Activated CD4-positive, alpha-beta memory T cell treated with anti-CD3 and anti-CD28 coated beads, Interleukin-2, amount 10 ng/mL, durations not matched to agents 7 days and 5 days (primary cell): ENCODE data around the gene NPS. TPM values are rescaled to one million over a fixed set of nuclear protein-coding genes. Genes with fewer than 3 reads are reported as not detected.

Source experiments
- CTCF ChIA-PET: fragments of 350-600 bp; sonication (Branson Sonifier 250); formaldehyde crosslinking; loops from one replicate; lab custom pipeline; 2021; ENCODE audit warnings: antibody characterized with exemption, inconsistent platforms; lab: Charles Lee
- POLR2A ChIA-PET: fragments of 350-600 bp; sonication (Branson Sonifier 250); formaldehyde crosslinking; loops from one replicate; lab custom pipeline; 2021; ENCODE audit warnings: antibody characterized with exemption; lab: Charles Lee
- DNase-seq: peaks from one replicate; pipeline ENCODE4 v3.0.0-alpha.2; 2020
- H3K27ac Mint-ChIP-seq: one replicate; pipeline ENCODE4 v1.8.0; 2021; ENCODE audit warnings: mild to moderate bottlenecking, mixed read lengths
- H3K27me3 Mint-ChIP-seq: one replicate; pipeline ENCODE4 v1.8.0; 2021; ENCODE audit warnings: mixed read lengths
- H3K36me3 Mint-ChIP-seq: one replicate; pipeline ENCODE4 v1.8.0; 2021; ENCODE audit warnings: low read depth, mixed read lengths
- H3K4me1 Mint-ChIP-seq: one replicate; pipeline ENCODE4 v1.8.0; 2021; ENCODE audit warnings: mixed read lengths
- H3K4me3 Mint-ChIP-seq: one replicate; pipeline ENCODE4 v1.8.0; 2021; ENCODE audit warnings: mild to moderate bottlenecking, mixed read lengths
- H3K9me3 Mint-ChIP-seq: one replicate; pipeline ENCODE4 v1.8.0; 2021; ENCODE audit warnings: mixed read lengths
- total RNA-seq, 2 experiments: library from RNA; stranded (reverse); gene quantifications; one replicate each; pipeline ENCODE4 v1.2.3, GENCODE V29; 2021

Gene NPS
- total RNA-seq, 2 experiments from 2014 or later: not detected

- ChIA-PET CTCF (no interaction called here), POLR2A (no interaction called here)
- no peak for DNase-seq
- H3K36me3 Mint-ChIP-seq: no peaks in the 10 kb centered on the region
- no peak overlapping the region for H3K27ac Mint-ChIP-seq
- peaks cover 2% of the 10 kb centered on the region for H3K9me3 Mint-ChIP-seq
- H3K27me3 Mint-ChIP-seq: no peaks in the 10 kb centered on the region
- no peak overlapping the region for H3K4me3 Mint-ChIP-seq
- no peaks in the 10 kb centered on the region for H3K4me1 Mint-ChIP-seq
These were observed 14.6 kb upstream of the NPS start for GRCh38 chr10:127534496-127534895.

GRCh38 chr10:127535802-127536515 lies 13.2 kb upstream of the NPS start:
- H3K4me1 Mint-ChIP-seq: no peaks in the 10 kb centered on the region
- POLR2A ChIA-PET: no interaction called here
- H3K27me3 Mint-ChIP-seq: no peaks in the 10 kb centered on the region
- DNase-seq: no peak
- no peaks in the 10 kb centered on the region for H3K36me3 Mint-ChIP-seq
- CTCF ChIA-PET: no interaction called here
- no peak overlapping the region for H3K4me3 Mint-ChIP-seq
- no peak overlapping the region for H3K27ac Mint-ChIP-seq
- H3K9me3 Mint-ChIP-seq: peaks cover 2% of the 10 kb centered on the region

DNA sequence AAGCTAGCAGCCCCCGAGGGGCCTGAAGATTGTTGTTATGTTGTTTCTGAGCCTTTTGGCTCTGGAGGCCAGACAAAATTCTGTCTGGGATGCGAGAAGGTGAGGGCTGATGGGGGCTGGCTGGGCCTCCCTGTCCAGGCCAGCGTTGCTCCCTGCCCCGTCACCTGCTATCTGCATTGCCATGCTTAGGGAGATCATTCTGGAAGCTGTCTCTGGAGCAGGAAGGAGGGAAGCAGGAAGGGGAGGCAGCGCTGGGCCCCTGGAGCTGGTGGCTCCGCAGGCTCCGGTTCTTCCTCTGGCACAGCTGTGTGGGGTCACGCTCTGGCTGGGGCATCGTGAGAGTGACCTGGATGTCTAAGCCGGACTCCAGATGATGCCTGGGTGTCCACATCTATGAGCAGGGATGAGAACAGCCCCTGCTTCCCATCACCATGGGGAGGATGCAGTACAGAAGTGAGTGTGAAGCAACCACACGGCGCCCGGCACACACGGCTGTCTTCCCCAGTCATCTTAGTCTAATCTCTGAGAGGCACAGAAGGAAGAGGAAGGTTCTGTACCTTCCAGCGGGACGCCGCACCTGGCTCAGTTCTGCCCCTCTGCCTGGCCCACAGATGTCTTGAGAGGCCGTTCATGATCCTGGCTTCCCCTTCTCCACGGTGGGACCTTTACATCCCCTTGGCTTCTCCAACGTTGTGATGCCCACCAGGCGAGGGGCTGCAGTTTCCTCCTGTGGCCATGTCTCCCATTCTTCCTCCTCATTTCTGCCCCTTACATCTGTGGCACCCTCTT lies 11.9 kb upstream of the NPS start:
- Mint-ChIP-seq H3K27me3 (no peaks in the 10 kb centered on the region), H3K4me3 (no peak overlapping the region), H3K27ac (no peak overlapping the region), H3K4me1 (no peaks in the 10 kb centered on the region), H3K36me3 (no peaks in the 10 kb centered on the region), H3K9me3 (no peaks in the 10 kb centered on the region)
- ChIA-PET POLR2A (no interaction called here), CTCF (no interaction called here)
- DNase-seq: no peak

GRCh38 chr10:127537924-127538323 lies 11.2 kb upstream of the NPS start:
- POLR2A ChIA-PET: no interaction called here
- H3K27ac Mint-ChIP-seq: no peak overlapping the region
- H3K4me1 Mint-ChIP-seq: no peaks in the 10 kb centered on the region
- no peak for DNase-seq
- no peaks in the 10 kb centered on the region for H3K36me3 Mint-ChIP-seq
- CTCF ChIA-PET: no interaction called here
- H3K27me3 Mint-ChIP-seq: no peaks in the 10 kb centered on the region
- H3K9me3 Mint-ChIP-seq: no peaks in the 10 kb centered on the region
- H3K4me3 Mint-ChIP-seq: no peak overlapping the region

DNA sequence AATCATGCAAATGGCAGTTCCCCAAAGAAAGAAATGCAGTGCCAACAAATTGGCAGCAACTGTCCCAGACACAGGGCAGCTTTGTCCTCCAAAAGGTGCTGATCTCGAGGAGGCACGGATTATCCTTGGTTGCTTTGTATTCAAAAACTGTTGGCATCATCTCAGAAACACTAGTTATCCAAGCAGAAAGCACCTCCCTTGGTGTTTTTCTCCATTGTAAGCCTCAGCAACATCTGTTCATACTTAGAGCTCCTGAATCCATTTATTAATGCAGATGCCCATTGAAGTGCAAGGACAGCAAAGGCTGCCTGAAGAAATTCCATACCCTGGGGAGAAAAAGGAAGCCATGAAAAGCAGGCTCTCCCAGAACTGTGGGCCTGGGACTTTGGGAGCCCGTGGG lies 1.1 kb upstream of the NPS start:
- Mint-ChIP-seq H3K27me3 (no peaks in the 10 kb centered on the region), H3K9me3 (peaks cover 2% of the 10 kb centered on the region), H3K27ac (no peak overlapping the region), H3K4me3 (no peak overlapping the region), H3K36me3 (no peaks in the 10 kb centered on the region), H3K4me1 (no peaks in the 10 kb centered on the region)
- DNase-seq: no peak
- POLR2A ChIA-PET: no interaction called here
- CTCF ChIA-PET: no interaction called here

GRCh38 chr10:127550861-127551260 lies 1.8 kb downstream of the NPS start:
- Mint-ChIP-seq H3K36me3 (no peaks in the 10 kb centered on the region), H3K4me1 (no peaks in the 10 kb centered on the region), H3K27ac (no peak overlapping the region), H3K4me3 (no peak overlapping the region), H3K27me3 (no peaks in the 10 kb centered on the region), H3K9me3 (peaks cover 2% of the 10 kb centered on the region)
- ChIA-PET CTCF (no interaction called here), POLR2A (no interaction called here)
- no peak for DNase-seq

- POLR2A ChIA-PET: no interaction called here
- no peak for DNase-seq
- no peak overlapping the region for H3K27ac Mint-ChIP-seq
- H3K4me3 Mint-ChIP-seq: no peak overlapping the region
- CTCF ChIA-PET: no interaction called here
- no peaks in the 10 kb centered on the region for H3K27me3 Mint-ChIP-seq
- no peaks in the 10 kb centered on the region for H3K9me3 Mint-ChIP-seq
- H3K4me1 Mint-ChIP-seq: no peaks in the 10 kb centered on the region
- no peaks in the 10 kb centered on the region for H3K36me3 Mint-ChIP-seq
These were observed 3.3 kb downstream of the NPS start for GRCh38 chr10:127552446-127552845.

DNA sequence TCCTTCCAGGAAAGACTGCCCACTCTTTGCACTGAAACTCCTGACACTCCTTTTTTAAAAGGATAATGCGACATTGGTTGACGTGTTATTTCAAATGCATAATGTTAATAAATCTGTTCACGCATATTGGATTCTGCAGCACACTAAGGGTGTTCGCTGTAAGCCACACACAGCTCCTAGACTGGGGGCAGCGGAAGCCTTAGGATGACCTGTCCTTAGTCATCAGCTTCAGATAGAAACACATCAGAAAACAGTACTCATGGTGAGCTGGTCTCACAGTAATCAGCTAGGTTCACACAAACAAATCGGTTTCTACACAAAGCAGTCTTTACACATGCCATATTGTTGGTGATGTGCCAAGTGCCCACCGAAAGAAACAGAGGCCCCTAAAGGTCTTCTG lies 4.3 kb downstream of the NPS start:
- POLR2A ChIA-PET: no interaction called here

GRCh38 chr10:127556916-127557315 lies 7.8 kb downstream of the NPS start:
- ChIA-PET POLR2A (no interaction called here), CTCF (no interaction called here)
- H3K27me3 Mint-ChIP-seq: no peaks in the 10 kb centered on the region
- no peaks in the 10 kb centered on the region for H3K4me1 Mint-ChIP-seq
- no peak overlapping the region for H3K4me3 Mint-ChIP-seq
- peaks cover 4% of the 10 kb centered on the region for H3K9me3 Mint-ChIP-seq
- no peak overlapping the region for H3K27ac Mint-ChIP-seq
- H3K36me3 Mint-ChIP-seq: no peaks in the 10 kb centered on the region
- DNase-seq: no peak

More for the DNA sequence above, 4.3 kb downstream of the NPS start:
- no peak for DNase-seq
- no peak overlapping the region for H3K27ac Mint-ChIP-seq
- H3K4me3 Mint-ChIP-seq: no peak overlapping the region
- CTCF ChIA-PET: no interaction called here
- H3K27me3 Mint-ChIP-seq: no peaks in the 10 kb centered on the region
- H3K9me3 Mint-ChIP-seq: no peaks in the 10 kb centered on the region
- H3K4me1 Mint-ChIP-seq: no peaks in the 10 kb centered on the region
- no peaks in the 10 kb centered on the region for H3K36me3 Mint-ChIP-seq

DNA sequence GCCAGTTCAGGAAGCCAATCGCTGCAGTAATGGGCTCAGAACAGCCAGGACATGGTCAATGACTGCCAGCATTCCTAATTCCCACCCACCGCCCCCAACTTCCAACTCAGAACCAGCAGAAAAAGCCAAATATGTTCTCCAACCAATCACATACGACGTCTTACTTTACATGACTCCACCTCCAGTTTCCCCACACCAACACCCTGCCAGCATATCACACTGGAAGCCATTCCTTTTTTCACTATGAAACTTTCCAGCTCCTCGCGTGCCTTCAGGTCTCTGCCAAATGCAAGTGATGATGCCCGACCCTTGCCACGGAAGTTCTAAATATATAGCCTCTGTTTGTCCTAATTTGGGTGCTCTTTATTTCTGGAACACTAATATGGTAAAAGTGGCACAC lies 12.5 kb downstream of the NPS start:
- Mint-ChIP-seq H3K27ac (no peak overlapping the region), H3K4me1 (no peaks in the 10 kb centered on the region), H3K9me3 (peaks cover 4% of the 10 kb centered on the region), H3K4me3 (no peak overlapping the region), H3K27me3 (no peaks in the 10 kb centered on the region), H3K36me3 (no peaks in the 10 kb centered on the region)
- ChIA-PET CTCF (no interaction called here), POLR2A (no interaction called here)
- DNase-seq: no peak

DNA sequence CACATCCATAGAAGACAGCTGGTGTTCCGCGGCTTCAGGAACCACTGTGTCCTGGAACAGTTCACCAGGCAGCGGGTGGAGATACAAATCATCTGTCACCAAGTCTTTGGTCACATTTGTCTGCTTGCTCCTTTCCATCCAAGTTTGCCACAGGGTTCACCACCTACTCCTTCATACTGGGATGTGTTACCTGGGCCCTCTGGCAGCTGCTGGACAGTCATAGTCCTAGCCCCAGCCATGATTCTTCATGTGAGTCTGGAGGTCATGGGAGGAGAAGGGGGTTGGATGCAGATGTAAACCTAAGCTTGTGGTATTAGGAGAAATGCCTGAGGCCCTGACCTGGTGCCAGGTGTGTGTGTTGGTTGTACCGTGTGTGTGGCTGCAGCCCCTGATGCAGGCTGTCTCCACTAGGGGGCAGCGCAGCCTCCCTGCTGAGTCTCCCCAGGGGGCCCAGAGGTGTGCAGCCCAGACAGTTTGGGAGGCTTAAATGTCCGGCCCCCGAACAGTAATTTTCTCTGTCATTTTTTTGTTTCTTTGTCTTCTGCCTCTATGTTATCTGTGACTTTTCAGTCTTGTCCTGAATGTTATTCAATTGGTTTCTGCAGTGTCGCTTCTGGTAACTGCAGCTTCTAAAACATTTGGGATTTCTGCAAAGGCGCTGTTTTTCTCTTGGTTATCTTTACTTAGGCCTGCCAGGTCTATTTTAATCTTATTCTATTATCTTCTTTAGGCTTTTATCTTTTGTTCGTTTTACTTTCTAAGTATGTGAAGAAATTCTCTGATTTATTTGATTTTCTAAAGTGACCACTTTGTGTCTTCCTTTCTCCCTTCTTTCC lies 14.8 kb downstream of the NPS start:
- Mint-ChIP-seq H3K9me3 (peaks cover 4% of the 10 kb centered on the region), H3K4me3 (no peak overlapping the region), H3K36me3 (no peaks in the 10 kb centered on the region), H3K27ac (no peak overlapping the region), H3K27me3 (no peaks in the 10 kb centered on the region), H3K4me1 (no peaks in the 10 kb centered on the region)
- POLR2A ChIA-PET: no interaction called here
- peak; percentile 22 for DNase-seq
- CTCF ChIA-PET: interaction anchor here (2.0 kb wide), 1 partner anchor 290 kb away, joined by 8 read pairs; no protein-coding TSS in a partner anchor

- POLR2A ChIA-PET: no interaction called here
- H3K4me3 Mint-ChIP-seq: no peak overlapping the region
- H3K27ac Mint-ChIP-seq: no peak overlapping the region
- no peaks in the 10 kb centered on the region for H3K4me1 Mint-ChIP-seq
- no peaks in the 10 kb centered on the region for H3K27me3 Mint-ChIP-seq
- H3K36me3 Mint-ChIP-seq: no peaks in the 10 kb centered on the region
- DNase-seq: no peak
- CTCF ChIA-PET: interaction anchor here (1.3 to 2.0 kb wide), 2 partner anchors 15 to 289 kb away, joined by 3 to 8 read pairs; no protein-coding TSS in a partner anchor
- peaks cover 1% of the 10 kb centered on the region for H3K9me3 Mint-ChIP-seq
These were observed 15.5 kb downstream of the NPS start for GRCh38 chr10:127564644-127565043.

DNA sequence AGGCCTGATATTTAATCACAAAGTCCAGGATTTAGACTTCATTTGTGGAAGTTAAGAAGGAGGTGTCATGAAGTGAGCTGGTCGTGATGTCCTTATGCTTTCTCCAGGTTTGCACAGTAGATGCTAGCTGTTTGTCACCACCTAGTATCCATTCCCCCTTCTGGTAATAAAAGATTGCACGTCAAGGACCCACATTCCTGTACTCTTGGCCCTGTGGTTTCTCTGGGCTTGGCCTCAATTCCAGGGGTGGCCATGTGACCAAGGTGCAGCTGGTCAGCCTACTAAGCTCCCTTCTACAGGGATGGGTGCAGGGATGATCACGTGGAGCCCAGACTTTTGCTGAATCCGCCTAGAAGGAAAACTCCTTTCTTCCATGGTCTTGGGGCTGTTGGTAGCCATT lies 16.5 kb downstream of the NPS start:
- no peak for DNase-seq
- ChIA-PET CTCF (interaction anchor here (1.3 kb wide), 1 partner anchor 16 kb away, joined by 3 read pairs; no protein-coding TSS in a partner anchor), POLR2A (no interaction called here)
- Mint-ChIP-seq H3K27me3 (no peaks in the 10 kb centered on the region), H3K4me1 (no peaks in the 10 kb centered on the region), H3K9me3 (no peaks in the 10 kb centered on the region), H3K4me3 (no peak overlapping the region), H3K27ac (no peak overlapping the region), H3K36me3 (no peaks in the 10 kb centered on the region)
